H9 (cell line): ENCODE data around the gene TMA7B. TPM values are rescaled to one million over a fixed set of nuclear protein-coding genes. Genes with fewer than 3 reads are reported as not detected.

Source experiments
- DNase-seq: peaks from one replicate; pipeline ENCODE4 v3.0.0-alpha.2; 2017
- H2AFZ ChIP-seq: one replicate; pipeline ENCODE4 v1.6.1; 2013; ENCODE audit warnings: mild to moderate bottlenecking, low read length, control low read depth, moderate library complexity
- H2AK5ac ChIP-seq: 2 replicates; pipeline ENCODE4 v1.6.1; 2013; ENCODE audit warnings: low read length, control low read depth, mixed read lengths; ENCODE audit not compliant: insufficient read length
- H2BK120ac ChIP-seq: one replicate; pipeline ENCODE4 v1.6.1; 2013; ENCODE audit warnings: low read depth, mild to moderate bottlenecking, low read length, control low read depth, inconsistent platforms; ENCODE audit not compliant: poor library complexity, severe bottlenecking
- H2BK12ac ChIP-seq: 2 replicates; pipeline ENCODE4 v1.6.1; 2013; ENCODE audit warnings: low read length, control low read depth, mixed read lengths, low read depth; ENCODE audit not compliant: insufficient read length
- H2BK15ac ChIP-seq: 2 replicates; pipeline ENCODE4 v1.6.1; 2013; ENCODE audit warnings: low read depth, low read length, control low read depth
- H2BK20ac ChIP-seq: one replicate; pipeline ENCODE4 v1.6.1; 2013; ENCODE audit warnings: low read depth, mild to moderate bottlenecking, low read length, control low read depth, inconsistent platforms; ENCODE audit not compliant: poor library complexity, severe bottlenecking
- H2BK5ac ChIP-seq: 2 replicates; pipeline ENCODE4 v1.6.1; 2013; ENCODE audit warnings: low read length, control low read depth, mixed read lengths; ENCODE audit not compliant: insufficient read length
- H3K14ac ChIP-seq: 2 replicates; pipeline ENCODE4 v1.6.1; 2013; ENCODE audit warnings: low read length, control low read depth; ENCODE audit not compliant: insufficient read depth
- H3K18ac ChIP-seq: 2 replicates; pipeline ENCODE4 v1.6.1; 2013; ENCODE audit warnings: low read depth, mild to moderate bottlenecking, mixed read lengths, low read length, control low read depth; ENCODE audit not compliant: insufficient read length
- H3K23ac ChIP-seq: 2 replicates; pipeline ENCODE4 v1.6.1; 2013; ENCODE audit warnings: low read length, control low read depth, mixed read lengths, low read depth; ENCODE audit not compliant: insufficient read length
- H3K23me2 ChIP-seq: 2 replicates; pipeline ENCODE4 v1.6.1; 2013; ENCODE audit warnings: low read depth, mild to moderate bottlenecking, mixed read lengths, low read length, control low read depth; ENCODE audit not compliant: insufficient read length, poor library complexity, severe bottlenecking
- H3K27ac ChIP-seq: 2 replicates; pipeline ENCODE4 v1.5.1; 2013; ENCODE audit warnings: low read length, control low read depth, mixed read lengths, low read depth; ENCODE audit not compliant: insufficient read length
- H3K27me3 ChIP-seq: 2 replicates; pipeline ENCODE4 v1.6.1; 2013; ENCODE audit warnings: low read length, control low read depth, inconsistent platforms; ENCODE audit not compliant: insufficient read depth
- H3K4ac ChIP-seq: 2 replicates; pipeline ENCODE4 v1.6.1; 2013; ENCODE audit warnings: low read depth, mild to moderate bottlenecking, control low read depth, inconsistent platforms, low read length, moderate library complexity
- H3K4me1 ChIP-seq: 2 replicates; pipeline ENCODE4 v1.6.1; 2013; ENCODE audit warnings: low read length, control low read depth, inconsistent platforms; ENCODE audit not compliant: insufficient read depth
- H3K4me2 ChIP-seq: 2 replicates; pipeline ENCODE4 v1.6.1; 2013; ENCODE audit warnings: low read length, control low read depth, mixed read lengths; ENCODE audit not compliant: insufficient read length, insufficient read depth
- H3K56ac ChIP-seq: 2 replicates; pipeline ENCODE4 v1.6.1; 2013; ENCODE audit warnings: low read depth, mild to moderate bottlenecking, mixed read lengths, low read length, control low read depth; ENCODE audit not compliant: insufficient read length
- H3K79me1 ChIP-seq: 2 replicates; pipeline ENCODE4 v1.6.1; 2013; ENCODE audit warnings: low read depth, mild to moderate bottlenecking, moderate library complexity, low read length, control low read depth, inconsistent platforms; ENCODE audit not compliant: insufficient read depth, poor library complexity, severe bottlenecking
- H3K79me2 ChIP-seq: 2 replicates; pipeline ENCODE4 v1.6.1; 2013; ENCODE audit warnings: low read length, control low read depth, inconsistent platforms; ENCODE audit not compliant: insufficient read depth
- H3K9ac ChIP-seq: 2 replicates; pipeline ENCODE4 v1.6.1; 2013; ENCODE audit warnings: low read length, control low read depth, mixed read lengths; ENCODE audit not compliant: insufficient read length; ENCODE audit errors: extremely low read depth
- H3K9me3 ChIP-seq: one replicate; pipeline ENCODE4 v1.6.1; 2013; ENCODE audit warnings: low read depth, low read length, inconsistent platforms; ENCODE audit not compliant: control insufficient read depth
- H3T11ph ChIP-seq: one replicate; pipeline ENCODE4 v1.6.1; 2013; ENCODE audit warnings: mild to moderate bottlenecking, low read length, control low read depth, inconsistent platforms
- H4K20me1 ChIP-seq: one replicate; pipeline ENCODE4 v1.6.1; 2013; ENCODE audit not compliant: control insufficient read depth, insufficient read length, insufficient read depth
- H4K5ac ChIP-seq: 2 replicates; pipeline ENCODE4 v1.6.1; 2013; ENCODE audit warnings: low read depth, mild to moderate bottlenecking, mixed read lengths, low read length, control low read depth; ENCODE audit not compliant: insufficient read length
- H4K8ac ChIP-seq: replicated peaks from 2 replicates; pipeline ENCODE4 v1.6.1; 2013; ENCODE audit warnings: low read length, control low read depth, mixed read lengths, low read depth; ENCODE audit not compliant: insufficient read length
- H4K91ac ChIP-seq: 2 replicates; pipeline ENCODE4 v1.6.1; 2013; ENCODE audit warnings: low read depth, mild to moderate bottlenecking, moderate library complexity, mixed read lengths, low read length, control low read depth; ENCODE audit not compliant: insufficient read length
- H3K27ac Mint-ChIP-seq, 3 experiments: 2 replicates in 2 of 3; 3 replicates in 1 of 3; pipeline ENCODE4 v1.8.0; 2020 to 2021; ENCODE audit warnings: mixed read lengths in 3 of 3, mild to moderate bottlenecking in 1 of 3, moderate library complexity in 1 of 3
- H3K27me3 Mint-ChIP-seq: 2 replicates; pipeline ENCODE4 v1.8.0; 2021; ENCODE audit warnings: low read depth, mild to moderate bottlenecking, moderate library complexity, mixed read lengths
- H3K36me3 Mint-ChIP-seq, 3 experiments: 2 replicates in 2 of 3; 3 replicates in 1 of 3; pipeline ENCODE4 v1.8.0; 2020 to 2021; ENCODE audit warnings: low read depth in 3 of 3, mixed read lengths in 3 of 3; ENCODE audit not compliant: insufficient read depth in 1 of 3
- H3K4me1 Mint-ChIP-seq, 2 experiments: 2 replicates each; pipeline ENCODE4 v1.8.0; 2020; ENCODE audit warnings: mixed read lengths in 2 of 2
- H3K4me3 Mint-ChIP-seq, 2 experiments: 2 replicates in 1 of 2; 3 replicates in 1 of 2; pipeline ENCODE4 v1.8.0; 2020 to 2021; ENCODE audit warnings: mild to moderate bottlenecking in 2 of 2, mixed read lengths in 2 of 2, moderate library complexity in 1 of 2
- H3K9me3 Mint-ChIP-seq, 2 experiments: 2 replicates in 1 of 2; 3 replicates in 1 of 2; pipeline ENCODE4 v1.8.0; 2020; ENCODE audit warnings: mild to moderate bottlenecking in 2 of 2, mixed read lengths in 2 of 2, moderate library complexity in 1 of 2
- WGBS: extraction: QIAGEN DNeasy Blood & Tissue Kit; methylation state at CpG from one replicate; pipeline ENCODE4 v1.1.7; 2013; ENCODE audit warnings: missing lambda C conversion rate, low lambda C conversion rate, mixed read lengths; ENCODE audit not compliant: insufficient read length; ENCODE audit errors: extremely low coverage; 5-methylcytosine and 5-hydroxymethylcytosine counted together
- total RNA-seq: library from RNA; stranded (reverse); gene quantifications from 2 replicates; pipeline ENCODE4 v1.2.1, GENCODE V29; 2021
- TF ChIP-seq, protein P1 (sequence below): fragments of 200-600 bp; sonication (generic); conservative IDR thresholded peaks from 3 replicates; pipeline ENCODE4 v1.8.0; 2021; ENCODE audit warnings: antibody characterized with exemption, mild to moderate bottlenecking

The TMA7B gene
- total RNA-seq, 1 experiment from 2014 or later: not detected

DNA sequence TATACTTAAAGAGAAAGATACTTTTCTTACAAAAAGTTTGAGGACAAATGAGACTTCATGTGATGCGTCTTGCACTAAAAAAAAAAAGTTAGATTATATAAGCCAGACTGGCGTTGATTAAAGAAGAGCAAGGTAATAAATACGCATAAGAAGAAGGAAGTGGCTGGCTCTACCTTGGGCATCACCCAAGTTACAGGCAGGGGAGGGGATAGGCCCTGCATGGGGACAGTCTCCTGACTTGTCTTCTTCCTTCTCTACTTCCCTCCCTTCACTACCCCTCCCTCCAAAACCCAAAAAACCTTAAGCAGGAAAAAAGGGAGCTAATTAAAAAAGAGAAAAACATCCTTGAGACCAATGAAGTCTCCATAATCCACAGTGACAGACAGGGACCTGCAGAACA is 22.3 kb upstream of the TMA7B start:
- H2BK120ac ChIP-seq: no peak overlapping the region
- no peak overlapping the region for H3K14ac ChIP-seq
- no peak overlapping the region for H4K91ac ChIP-seq
- H3K9ac ChIP-seq: no peak overlapping the region
- no peak overlapping the region for H2AK5ac ChIP-seq
- DNase-seq: no peak
- no peaks in the 10 kb centered on the region for H3K79me1 ChIP-seq
- no peak overlapping the region for H2BK15ac ChIP-seq
- no peaks in the 10 kb centered on the region for H3K9me3 ChIP-seq
- no peak overlapping the region for H2BK12ac ChIP-seq
- no peaks in the 10 kb centered on the region for H3K79me2 ChIP-seq
- WGBS: no CpG with 5 or more reads among the region's 3 CpGs
- H3K18ac ChIP-seq: no peak overlapping the region
- H2BK20ac ChIP-seq: no peak overlapping the region
- H4K20me1 ChIP-seq: no peaks in the 10 kb centered on the region
- no peaks in the 10 kb centered on the region for H3K9me3 Mint-ChIP-seq
- no peak overlapping the region for H2BK5ac ChIP-seq
- H3K27me3 Mint-ChIP-seq: no peaks in the 10 kb centered on the region
- peaks cover 3% of the 10 kb centered on the region; the same call in 1 of the 2 replicates for H3K4me1 ChIP-seq
- H3K23me2 ChIP-seq: no peaks in the 10 kb centered on the region
- H4K5ac ChIP-seq: no peak overlapping the region
- H3K27ac ChIP-seq: no peak overlapping the region
- peaks cover 50 to 69% of the 10 kb centered on the region in 2 experiments for H3K4me1 Mint-ChIP-seq
- H3K4me3 Mint-ChIP-seq: no peak overlapping the region
- H4K8ac ChIP-seq: no peak overlapping the region
- H3T11ph ChIP-seq: no peak overlapping the region
- H3K27me3 ChIP-seq: no peaks in the 10 kb centered on the region
- H3K56ac ChIP-seq: no peak overlapping the region
- H3K36me3 Mint-ChIP-seq: no peaks in the 10 kb centered on the region
- H3K23ac ChIP-seq: no peak overlapping the region
- TF ChIP-seq, protein P1, sequence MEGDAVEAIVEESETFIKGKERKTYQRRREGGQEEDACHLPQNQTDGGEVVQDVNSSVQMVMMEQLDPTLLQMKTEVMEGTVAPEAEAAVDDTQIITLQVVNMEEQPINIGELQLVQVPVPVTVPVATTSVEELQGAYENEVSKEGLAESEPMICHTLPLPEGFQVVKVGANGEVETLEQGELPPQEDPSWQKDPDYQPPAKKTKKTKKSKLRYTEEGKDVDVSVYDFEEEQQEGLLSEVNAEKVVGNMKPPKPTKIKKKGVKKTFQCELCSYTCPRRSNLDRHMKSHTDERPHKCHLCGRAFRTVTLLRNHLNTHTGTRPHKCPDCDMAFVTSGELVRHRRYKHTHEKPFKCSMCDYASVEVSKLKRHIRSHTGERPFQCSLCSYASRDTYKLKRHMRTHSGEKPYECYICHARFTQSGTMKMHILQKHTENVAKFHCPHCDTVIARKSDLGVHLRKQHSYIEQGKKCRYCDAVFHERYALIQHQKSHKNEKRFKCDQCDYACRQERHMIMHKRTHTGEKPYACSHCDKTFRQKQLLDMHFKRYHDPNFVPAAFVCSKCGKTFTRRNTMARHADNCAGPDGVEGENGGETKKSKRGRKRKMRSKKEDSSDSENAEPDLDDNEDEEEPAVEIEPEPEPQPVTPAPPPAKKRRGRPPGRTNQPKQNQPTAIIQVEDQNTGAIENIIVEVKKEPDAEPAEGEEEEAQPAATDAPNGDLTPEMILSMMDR: no peak
- H3K4ac ChIP-seq: no peak overlapping the region
- H3K4me2 ChIP-seq: no peak overlapping the region
- H2AFZ ChIP-seq: no peak overlapping the region
- H3K27ac Mint-ChIP-seq: no peak overlapping the region; a peak in 1 of 7 replicates
